HG03064 (cell line): Measurements from ENCODE around the gene TMEM141.

Experiments used
- ATAC-seq: cut with Tn5 transposase; IDR thresholded peaks from one replicate; pipeline ENCODE4 v1.9.1; 2021; ENCODE audit warnings: low read depth; ENCODE audit not compliant: unreplicated experiment

The TMEM141 gene

DNA sequence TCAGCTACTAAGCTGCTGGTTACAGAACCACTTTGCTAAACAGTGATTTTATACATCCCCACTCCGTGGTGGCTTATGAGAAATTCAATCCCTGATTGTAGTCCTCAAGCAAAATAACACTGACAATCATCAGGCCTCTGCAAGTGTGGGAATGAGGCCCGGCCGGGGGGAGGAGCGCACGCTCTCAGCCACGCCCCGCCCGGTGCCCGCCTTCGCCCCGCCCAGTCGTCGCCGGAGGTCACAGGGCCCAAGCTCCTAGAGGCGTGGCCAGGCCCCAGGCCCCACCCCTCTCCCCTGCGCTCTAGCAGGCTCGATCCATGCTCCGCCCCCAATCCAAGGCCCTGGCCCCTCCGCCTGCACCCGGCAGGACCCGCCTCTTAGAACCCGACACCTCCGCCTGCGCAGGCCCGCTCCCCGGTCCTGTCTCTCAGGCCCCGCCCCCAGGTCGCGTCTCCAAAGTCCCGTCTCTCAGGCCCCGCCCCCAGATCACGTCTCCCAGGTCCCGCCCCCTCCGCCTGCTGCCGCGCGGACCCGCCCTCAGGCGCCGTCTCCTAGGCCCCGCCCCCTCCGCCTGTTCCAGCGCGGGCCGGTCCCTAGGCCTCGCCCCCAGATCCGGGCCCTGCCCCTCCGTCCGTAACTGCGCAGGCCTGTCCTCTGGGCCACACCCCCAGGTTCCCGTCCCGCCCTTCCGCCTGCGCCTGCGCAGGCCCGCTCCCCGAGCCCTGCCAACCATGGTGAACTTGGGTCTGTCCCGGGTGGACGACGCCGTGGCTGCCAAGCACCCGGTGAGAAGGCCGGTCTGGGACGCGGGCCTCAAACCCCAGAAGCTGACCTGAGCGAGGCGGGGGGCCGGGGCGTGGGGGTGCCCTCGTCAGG, at the start of gene TMEM141:
TSS of gene TMEM141 (plus strand) at position 705 of the 876 bp plus-strand sequence. CDS start at position 732, 27 bp downstream.
- peak; percentile 75 for ATAC-seq

- ATAC-seq = no peak
These were observed 49.1 kb upstream of the TMEM141 start for GRCh38 chr9:136741883-136742571.

- no peak for ATAC-seq
These were observed 48.4 kb upstream of the TMEM141 start, which contains the start of gene LCN10 for GRCh38 chr9:136742591-136743391. LCN10 (minus strand) TSS chr9:136742940; CDS start chr9:136742903, 37 bp downstream.

DNA sequence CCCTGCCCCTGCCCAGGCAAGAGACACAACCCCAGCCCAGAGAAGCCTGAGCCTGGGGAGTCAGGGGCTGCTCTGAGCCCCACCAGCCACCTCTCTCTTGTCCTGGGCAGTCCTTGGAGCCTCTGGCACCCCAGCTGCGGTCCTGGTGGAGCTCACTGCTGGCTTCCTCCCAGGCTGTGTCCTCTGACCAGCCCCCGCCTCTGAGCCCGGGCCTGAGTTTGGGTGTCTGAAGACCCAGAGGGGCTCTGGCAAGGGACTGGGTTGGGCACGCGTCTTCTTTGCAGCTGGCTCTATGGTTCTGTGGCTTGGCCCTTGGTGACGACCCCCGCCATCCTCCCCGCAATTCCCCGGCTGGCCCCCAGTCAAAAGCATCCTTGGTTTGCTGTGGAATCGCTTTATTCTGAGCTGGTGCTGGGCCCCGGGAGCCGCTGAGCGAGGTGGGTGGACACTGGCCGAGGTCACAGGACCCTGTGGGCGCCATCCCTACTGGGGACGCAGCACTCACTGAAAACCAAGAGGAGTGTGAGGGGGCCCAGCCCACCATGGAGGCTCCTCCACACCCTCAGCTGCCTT, 47.4 kb upstream of the TMEM141 start:
- ATAC-seq = no peak

DNA sequence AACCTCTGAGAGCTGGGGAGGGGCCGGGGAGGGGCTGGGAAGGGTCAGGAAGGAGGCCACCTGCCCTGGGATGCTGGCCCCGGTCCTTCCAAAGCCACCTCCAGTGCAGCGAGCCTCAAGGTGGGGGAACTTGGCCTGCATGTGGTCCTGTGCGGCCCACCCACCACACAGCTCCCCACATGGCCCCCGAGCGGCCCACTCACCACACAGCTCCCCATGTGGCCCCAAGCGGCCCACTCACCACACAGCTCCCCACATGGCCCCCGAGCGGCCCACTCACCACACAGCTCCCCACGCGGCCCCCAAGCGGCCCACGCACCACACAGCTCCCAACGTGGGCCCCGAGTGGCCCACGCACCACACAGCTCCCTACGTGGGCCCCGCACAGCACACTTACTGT, 46.4 kb upstream of the TMEM141 start:
- ATAC-seq = no peak

DNA sequence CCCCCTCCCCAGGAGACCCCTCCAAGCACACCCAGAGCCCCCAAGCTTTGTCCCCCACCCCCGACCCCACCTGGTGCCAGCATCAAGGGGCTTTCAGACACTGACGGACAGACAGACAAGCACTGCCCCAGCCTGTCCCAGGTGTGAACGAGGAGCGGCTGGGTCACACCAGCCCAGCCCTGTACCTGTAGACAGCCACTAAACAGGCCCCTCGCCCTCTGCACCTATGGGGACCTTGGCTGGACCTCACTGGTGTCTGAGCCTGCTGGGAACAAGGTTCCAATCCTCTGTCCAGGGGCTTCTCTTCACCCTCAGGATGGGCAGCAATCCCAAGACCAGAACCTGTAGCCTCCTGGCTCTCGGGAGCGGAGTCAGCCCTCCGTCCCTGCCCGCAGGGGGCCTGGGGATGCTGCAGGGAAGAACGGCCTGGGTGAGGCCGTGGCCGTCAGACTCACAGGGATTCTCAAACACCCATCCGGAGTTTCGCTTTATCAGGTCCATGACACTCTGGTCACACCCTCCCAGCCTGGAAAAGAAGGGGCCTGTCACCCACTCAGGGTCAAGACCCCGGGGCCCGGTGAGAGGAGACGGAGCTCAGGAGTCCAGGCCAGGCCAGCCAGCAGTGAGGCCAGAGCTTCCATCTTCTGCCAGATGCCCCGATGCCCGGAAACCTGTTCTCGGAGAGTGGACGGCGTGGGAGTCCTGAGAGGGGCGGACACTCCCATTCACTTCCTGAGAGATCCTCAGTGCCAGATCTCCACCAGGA, 45.6 kb upstream of the TMEM141 start:
- ATAC-seq = no peak

DNA sequence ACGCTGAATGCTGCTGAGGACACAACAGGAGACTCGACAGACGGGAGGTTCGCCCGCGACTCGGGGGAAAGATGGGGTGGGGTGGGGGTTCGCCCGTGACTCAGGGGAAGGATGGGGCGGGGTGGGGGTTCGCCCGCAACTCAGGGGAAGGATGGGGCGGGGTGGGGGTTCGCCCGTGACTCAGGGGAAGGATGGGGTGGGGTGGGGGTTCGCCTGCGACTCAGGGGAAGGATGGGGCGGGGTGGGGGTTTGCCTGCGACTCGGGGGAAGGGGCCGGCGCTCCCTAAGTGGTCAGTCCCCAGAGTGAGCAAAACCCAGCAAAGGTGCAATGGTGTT, 45.0 kb upstream of the TMEM141 start:
- no peak for ATAC-seq

- ATAC-seq = no peak
These were observed 44.5 kb upstream of the TMEM141 start for GRCh38 chr9:136746621-136747020.

DNA sequence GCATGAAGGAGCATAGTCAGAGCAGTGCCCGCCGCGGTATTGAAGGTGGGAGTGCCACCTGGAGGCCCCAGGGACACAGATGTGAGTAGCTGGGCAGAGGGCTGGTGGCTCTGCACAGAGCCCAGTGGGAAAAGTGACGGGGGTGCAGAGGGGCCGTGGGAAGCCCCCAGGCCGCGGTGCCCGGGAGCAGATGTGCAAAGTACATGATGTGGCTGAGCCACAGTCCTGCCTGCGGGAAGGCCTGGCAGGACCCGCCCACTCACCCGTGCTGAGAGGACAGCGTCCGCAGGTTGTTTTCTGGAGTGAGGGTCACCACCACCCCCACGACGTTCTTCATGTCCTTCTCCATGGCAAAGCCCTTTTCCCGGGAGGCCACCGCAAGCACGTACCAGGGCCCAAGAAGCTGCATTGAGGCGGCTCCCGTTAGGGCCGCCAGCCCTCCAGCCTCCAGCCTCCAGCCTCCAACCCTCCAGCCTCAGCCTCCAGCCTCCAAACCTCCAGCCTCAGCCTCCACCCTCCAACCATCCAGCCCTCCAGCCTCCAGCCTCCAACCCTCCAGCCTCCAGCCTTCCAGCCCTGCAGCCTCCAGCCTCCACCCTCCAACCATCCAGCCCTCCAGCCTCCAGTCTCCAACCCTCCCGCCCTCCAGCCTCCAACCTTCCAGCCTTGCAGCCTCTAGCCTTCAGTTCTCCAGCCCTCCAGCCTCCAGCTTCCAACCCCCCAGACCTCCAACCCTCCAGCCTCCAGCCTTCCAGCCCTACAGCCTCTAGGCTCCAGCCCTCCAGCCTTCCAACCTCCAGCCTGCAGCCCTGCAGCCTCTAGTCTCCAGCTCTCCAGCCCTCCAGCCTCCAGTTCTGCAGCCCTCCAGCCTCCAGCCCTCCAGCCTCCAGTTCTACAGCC, 43.7 kb upstream of the TMEM141 start:
- ATAC-seq = no peak

GRCh38 chr9:136748201-136748600, 42.9 kb upstream of the TMEM141 start, which contains the start of gene LCN6:
LCN6 (minus strand) TSS chr9:136748525; CDS start chr9:136748483, 42 bp downstream.
- no peak for ATAC-seq

- ATAC-seq = no peak
These were observed 42.2 kb upstream of the TMEM141 start for GRCh38 chr9:136748666-136749611.

DNA sequence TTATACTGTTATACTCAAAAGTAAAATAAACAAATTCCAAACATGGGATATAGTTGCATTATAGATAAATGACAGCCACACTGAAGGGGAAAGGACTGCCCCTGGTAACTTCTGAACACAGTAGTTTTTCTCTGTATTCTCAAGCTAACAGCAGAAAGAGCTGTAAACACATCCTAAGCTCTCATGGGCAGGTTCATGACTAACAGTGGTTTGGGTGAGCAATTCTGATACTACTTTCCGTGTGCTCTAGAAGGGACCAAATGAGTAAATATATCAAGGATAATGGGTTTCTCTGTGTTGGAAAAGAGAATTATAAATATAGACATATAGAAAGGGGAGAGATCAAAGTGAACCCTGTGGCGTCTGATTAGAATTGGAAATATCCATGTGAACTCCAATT, 40.6 kb upstream of the TMEM141 start:
- no peak for ATAC-seq

GRCh38 chr9:136751244-136751643, 39.9 kb upstream of the TMEM141 start:
- no peak for ATAC-seq

DNA sequence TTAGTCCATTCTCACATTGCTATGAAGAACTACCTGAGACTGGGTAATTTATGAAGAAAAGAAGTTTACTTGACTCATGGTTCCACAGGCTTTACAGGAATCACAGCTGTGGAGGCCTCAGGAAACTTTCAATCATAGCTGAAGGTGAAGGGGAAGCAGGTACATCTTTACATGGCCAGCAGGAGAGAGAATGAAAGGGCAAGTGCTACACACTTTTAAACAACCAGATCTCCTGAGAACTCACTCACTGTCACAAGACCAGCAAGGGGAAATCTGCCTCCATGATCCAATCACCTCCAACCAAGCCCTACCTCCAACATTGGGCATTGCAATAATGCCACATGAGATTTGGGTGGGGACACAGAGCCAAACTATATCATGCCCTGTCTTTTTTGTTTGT, 39.3 kb upstream of the TMEM141 start:
- no peak for ATAC-seq

- no peak for ATAC-seq
These were observed 37.6 kb upstream of the TMEM141 start for GRCh38 chr9:136753371-136754058.

DNA sequence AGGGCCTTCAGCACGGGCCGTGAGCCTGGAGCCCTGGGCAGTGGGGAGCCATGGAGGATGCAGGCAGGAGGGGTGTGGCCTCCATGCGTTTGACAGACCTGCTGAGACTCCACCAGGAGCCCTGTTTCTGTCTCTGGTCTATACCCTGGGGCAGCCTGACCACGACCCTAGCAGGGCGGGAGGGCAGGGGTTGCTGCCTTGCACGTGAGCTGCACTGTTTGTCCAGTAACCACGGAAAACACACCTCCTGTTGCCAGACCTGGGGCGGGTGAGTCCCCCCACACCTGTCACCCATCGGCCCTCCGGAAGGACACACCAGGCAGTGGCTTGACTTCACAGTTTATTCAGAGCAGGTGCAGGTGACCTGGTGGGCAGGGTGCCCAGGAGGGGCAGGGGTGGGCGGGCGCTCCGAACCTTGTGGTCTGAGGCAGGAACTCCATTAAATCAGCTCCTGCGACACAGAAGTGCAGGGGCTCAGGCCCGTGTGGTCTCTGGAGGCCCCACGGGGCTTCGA, 37.0 kb upstream of the TMEM141 start:
- no peak for ATAC-seq
